Measurements from ENCODE around the gene TCFL5. TPM values are rescaled to one million over a fixed set of nuclear protein-coding genes. Genes with fewer than 3 reads are reported as not detected.

Gene TCFL5
- total and polyA plus RNA-seq, 2 experiments from 2014 or later: 1.7 to 18.5 TPM

GRCh38 chr20:62804021-62804626 lies 57.5 kb downstream of the TCFL5 start:
- DNase-seq: peak; percentile 60
- H3K27me3 ChIP-seq (replicated peaks; ENCODE audit: insufficient read depth): no peaks in the 10 kb centered on the region
- peaks cover 26% of the 10 kb centered on the region; the same call in 1 of the 2 replicates for H3F3A ChIP-seq (ENCODE audit: insufficient read depth)
- no peak for TF ChIP-seq EZH2 (IDR thresholded peaks at IDR 0.05; ENCODE audit: insufficient read depth, poor library complexity, severe bottlenecking)
- in situ Hi-C loops (cut with MboI): no loop called here
- H3K9me3 ChIP-seq (ENCODE audit: low read depth): no peaks in the 10 kb centered on the region
- H3K4me2 ChIP-seq (ENCODE audit: unreplicated experiment): peak overlapping the region; percentile 51
- peaks cover 36% of the 10 kb centered on the region for H3K79me2 ChIP-seq (ENCODE audit: insufficient read depth)
- 28 to 33% methylated on average over 19 to 25 of the region's 25 CpGs for WGBS, 2 experiments (ENCODE audit: low coverage in 1 of 2, low lambda C conversion rate in 2 of 2, missing lambda C conversion rate in 2 of 2)
- H3K9ac ChIP-seq: 0 out of 2 replicates have a peak overlapping the region, but pooled peaks have one; percentile 38
- no peak overlapping the region for H3K27ac ChIP-seq
- H3K9me2 ChIP-seq (ENCODE audit: insufficient read depth): no peaks in the 10 kb centered on the region
- peaks cover 12% of the 10 kb centered on the region; the same call in 1 of the 2 replicates for H3K36me3 ChIP-seq (ENCODE audit: low read depth)
- H4K20me1 ChIP-seq (ENCODE audit: insufficient read depth): no peaks in the 10 kb centered on the region
- H3K4me3 ChIP-seq: peak overlapping the region; percentile 89
- H3K4me1 ChIP-seq (ENCODE audit: insufficient read depth): peaks cover 14% of the 10 kb centered on the region
- peak overlapping the region; percentile 74 for H2AFZ ChIP-seq

- H3K79me2 ChIP-seq (ENCODE audit: insufficient read depth): peaks cover 24% of the 10 kb centered on the region
- WGBS, 2 experiments (ENCODE audit: low coverage in 1 of 2, low lambda C conversion rate in 2 of 2, missing lambda C conversion rate in 2 of 2): 62 to 70% methylated on average over 16 to 22 of the region's 22 CpGs
- H3K4me2 ChIP-seq (ENCODE audit: unreplicated experiment): no peak overlapping the region
- no peak overlapping the region for H2AFZ ChIP-seq
- TF ChIP-seq EZH2 (IDR thresholded peaks at IDR 0.05; ENCODE audit: insufficient read depth, poor library complexity, severe bottlenecking) (no peak), EZH2phosphoT487 (IDR thresholded peaks at IDR 0.05; ENCODE audit: insufficient read depth, low read depth) (no peak)
- H3K9me3 ChIP-seq (ENCODE audit: low read depth): no peaks in the 10 kb centered on the region
- no peak overlapping the region for H3K4me3 ChIP-seq
- H3K27me3 ChIP-seq (replicated peaks; ENCODE audit: insufficient read depth): no peaks in the 10 kb centered on the region
- in situ Hi-C loops (cut with MboI): no loop called here
- no peaks in the 10 kb centered on the region for H3K9me2 ChIP-seq (ENCODE audit: insufficient read depth)
- no peak overlapping the region for H3K9ac ChIP-seq
- no peak overlapping the region for H3K27ac ChIP-seq
- 0 out of 2 replicates have a peak, but pooled peaks cover 12% of the 10 kb centered on the region for H3K36me3 ChIP-seq (ENCODE audit: low read depth)
- peaks cover 14% of the 10 kb centered on the region for H3K4me1 ChIP-seq (ENCODE audit: insufficient read depth)
- peaks cover 4% of the 10 kb centered on the region; the same call in 1 of the 2 replicates for H4K20me1 ChIP-seq (ENCODE audit: insufficient read depth)
- DNase-seq: no peak
- peaks cover 26% of the 10 kb centered on the region; the same call in 1 of the 2 replicates for H3F3A ChIP-seq (ENCODE audit: insufficient read depth)
Measured at GRCh38 chr20:62802026-62802712, 59.5 kb downstream of the TCFL5 start.

- Histone ChIP-seq H3K27ac (no peak overlapping the region), H3F3A (ENCODE audit: insufficient read depth) (peaks cover 26% of the 10 kb centered on the region; the same call in 1 of the 2 replicates), H3K27me3 (replicated peaks; ENCODE audit: insufficient read depth) (no peaks in the 10 kb centered on the region), H2AFZ (no peak overlapping the region), H3K9me3 (ENCODE audit: low read depth) (no peaks in the 10 kb centered on the region), H4K20me1 (ENCODE audit: insufficient read depth) (peaks cover 4% of the 10 kb centered on the region; the same call in 1 of the 2 replicates), H3K4me2 (ENCODE audit: unreplicated experiment) (no peak overlapping the region), H3K79me2 (ENCODE audit: insufficient read depth) (peaks cover 20% of the 10 kb centered on the region), H3K4me1 (ENCODE audit: insufficient read depth) (peaks cover 7% of the 10 kb centered on the region; the same call in 1 of the 2 replicates), H3K36me3 (ENCODE audit: low read depth) (0 out of 2 replicates have a peak, but pooled peaks cover 12% of the 10 kb centered on the region), H3K4me3 (no peak overlapping the region), H3K9ac (no peak overlapping the region), H3K9me2 (ENCODE audit: insufficient read depth) (no peaks in the 10 kb centered on the region)
- in situ Hi-C loops (cut with MboI): no loop called here
- TF ChIP-seq EZH2phosphoT487 (IDR thresholded peaks at IDR 0.05; ENCODE audit: insufficient read depth, low read depth) (no peak), EZH2 (IDR thresholded peaks at IDR 0.05; ENCODE audit: insufficient read depth, poor library complexity, severe bottlenecking) (no peak)
- no peak for DNase-seq
- WGBS, 2 experiments (ENCODE audit: low coverage in 1 of 2, low lambda C conversion rate in 2 of 2, missing lambda C conversion rate in 2 of 2): 80 to 83% methylated on average over 15 of the region's 15 CpGs
Measured at GRCh38 chr20:62801284-62802010, 60.2 kb downstream of the TCFL5 start.

Measured in GM23248 (cell line).